Mesendoderm (in vitro differentiated cells): Measurements from ENCODE around the gene ZNF714.

ENCODE experiments used
- DNase-seq: peaks from one replicate; pipeline ENCODE4 v3.0.0; 2013
- H2AK5ac ChIP-seq: 2 replicates; pipeline ENCODE4 v1.6.1; 2013; ENCODE audit warnings: low read length, inconsistent platforms
- H2BK120ac ChIP-seq: 2 replicates; pipeline ENCODE4 v1.6.1; 2013; ENCODE audit warnings: low read depth, mild to moderate bottlenecking, low read length, moderate library complexity, mixed read lengths
- H2BK15ac ChIP-seq: replicated peaks from 2 replicates; pipeline ENCODE4 v1.6.1; 2013; ENCODE audit warnings: low read depth, mild to moderate bottlenecking, moderate library complexity
- H2BK5ac ChIP-seq: 2 replicates; pipeline ENCODE4 v1.6.1; 2013; ENCODE audit warnings: low read length, inconsistent platforms
- H3K18ac ChIP-seq: 2 replicates; pipeline ENCODE4 v1.6.1; 2013; ENCODE audit warnings: mild to moderate bottlenecking, low read length, mixed read lengths
- H3K23ac ChIP-seq: one replicate; pipeline ENCODE4 v1.6.1; 2013; ENCODE audit warnings: low read length
- H3K27ac ChIP-seq: 2 replicates; pipeline ENCODE4 v1.5.1; 2013; ENCODE audit warnings: low read depth, mild to moderate bottlenecking, inconsistent platforms, low read length, moderate library complexity
- H3K27me3 ChIP-seq: 2 replicates; pipeline ENCODE4 v1.6.1; 2013; ENCODE audit warnings: low read length, control low read depth, mild to moderate bottlenecking, inconsistent platforms; ENCODE audit not compliant: insufficient read depth, poor library complexity
- H3K36me3 ChIP-seq: 2 replicates; pipeline ENCODE4 v1.6.1; 2013; ENCODE audit warnings: low read length, inconsistent platforms; ENCODE audit not compliant: control insufficient read depth, insufficient read depth
- H3K4ac ChIP-seq: one replicate; pipeline ENCODE4 v1.6.1; 2013; ENCODE audit warnings: low read depth, mild to moderate bottlenecking, low read length, moderate library complexity
- H3K4me1 ChIP-seq: 2 replicates; pipeline ENCODE4 v1.6.1; 2013; ENCODE audit warnings: low read depth, low read length, inconsistent platforms; ENCODE audit not compliant: control insufficient read depth
- H3K4me2 ChIP-seq: 2 replicates; pipeline ENCODE4 v1.6.1; 2013; ENCODE audit warnings: low read length
- H3K4me3 ChIP-seq: 2 replicates; pipeline ENCODE4 v1.5.1; 2013; ENCODE audit warnings: mild to moderate bottlenecking, low read length
- H3K56ac ChIP-seq: one replicate; pipeline ENCODE4 v1.6.1; 2013; ENCODE audit warnings: low read length
- H3K79me1 ChIP-seq: 2 replicates; pipeline ENCODE4 v1.6.1; 2013; ENCODE audit warnings: low read length, inconsistent platforms
- H3K79me2 ChIP-seq: 2 replicates; pipeline ENCODE4 v1.6.1; 2013; ENCODE audit warnings: mild to moderate bottlenecking, low read length; ENCODE audit not compliant: control insufficient read depth, insufficient read depth
- H3K9ac ChIP-seq: 2 replicates; pipeline ENCODE4 v1.6.1; 2013; ENCODE audit warnings: low read length, inconsistent platforms
- H4K5ac ChIP-seq: one replicate; pipeline ENCODE4 v1.6.1; 2013; ENCODE audit warnings: low read length
- H4K8ac ChIP-seq: one replicate; pipeline ENCODE4 v1.6.1; 2013; ENCODE audit warnings: low read depth, mild to moderate bottlenecking, control low read depth, low read length, moderate library complexity
- WGBS: extraction: QIAGEN DNeasy Blood & Tissue Kit; methylation state at CpG from one replicate; pipeline ENCODE4 v1.1.7; 2013; ENCODE audit warnings: low lambda C conversion rate, missing lambda C conversion rate; ENCODE audit not compliant: insufficient coverage; ENCODE audit errors: extremely low coverage; 5-methylcytosine and 5-hydroxymethylcytosine counted together

The ZNF714 gene

GRCh38 chr19:21101521-21102242 is 19.7 kb downstream of the ZNF714 start:
- no peak overlapping the region for H3K9ac ChIP-seq
- H3K56ac ChIP-seq: no peak overlapping the region
- no peak overlapping the region for H2AK5ac ChIP-seq
- H3K27me3 ChIP-seq: no peaks in the 10 kb centered on the region
- no peak overlapping the region for H3K23ac ChIP-seq
- no peak overlapping the region for H2BK120ac ChIP-seq
- H2BK5ac ChIP-seq: no peak overlapping the region
- H3K79me2 ChIP-seq: no peaks in the 10 kb centered on the region
- H3K4me2 ChIP-seq: no peak overlapping the region
- H4K5ac ChIP-seq: no peak overlapping the region
- no peak for DNase-seq
- H4K8ac ChIP-seq: no peak overlapping the region
- H3K4ac ChIP-seq: no peak overlapping the region
- H3K27ac ChIP-seq: no peak overlapping the region
- no peak overlapping the region for H3K18ac ChIP-seq
- H3K4me3 ChIP-seq: no peak overlapping the region
- H3K79me1 ChIP-seq: no peaks in the 10 kb centered on the region
- H3K4me1 ChIP-seq: no peaks in the 10 kb centered on the region
- peaks cover 2% of the 10 kb centered on the region for H3K36me3 ChIP-seq
- no peak overlapping the region for H2BK15ac ChIP-seq
- WGBS: no CpG with 5 or more reads among the region's 2 CpGs

DNA sequence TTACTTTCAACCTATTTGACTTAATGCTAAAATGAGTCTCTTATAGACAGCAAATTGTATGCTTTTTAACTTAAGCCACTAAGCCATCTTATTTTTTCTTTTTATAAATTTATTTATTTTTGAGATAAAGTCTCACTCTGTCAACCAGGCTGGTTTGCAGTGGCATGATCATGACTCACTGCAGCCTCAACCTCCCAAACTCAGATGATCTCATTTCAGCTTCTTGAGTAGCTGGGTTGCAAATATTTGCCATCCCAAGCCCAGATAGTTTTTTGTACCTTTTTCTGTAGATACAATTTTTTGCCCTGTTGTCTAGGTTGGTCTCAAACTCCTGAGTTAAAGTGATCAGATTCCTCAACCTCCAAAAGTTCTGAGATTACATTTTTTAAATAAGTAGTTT is 27.1 kb downstream of the ZNF714 start:
- DNase-seq: no peak
- no peak overlapping the region for H3K4me2 ChIP-seq
- no peak overlapping the region for H3K4me3 ChIP-seq
- H2BK120ac ChIP-seq: no peak overlapping the region
- peaks cover 2% of the 10 kb centered on the region for H3K36me3 ChIP-seq
- no peak overlapping the region for H3K9ac ChIP-seq
- H3K27me3 ChIP-seq: no peaks in the 10 kb centered on the region
- no peak overlapping the region for H4K8ac ChIP-seq
- peaks cover 3% of the 10 kb centered on the region for H3K79me1 ChIP-seq
- no peak overlapping the region for H3K27ac ChIP-seq
- H3K18ac ChIP-seq: no peak overlapping the region
- H2BK15ac ChIP-seq: no peak overlapping the region
- H2BK5ac ChIP-seq: no peak overlapping the region
- H3K56ac ChIP-seq: no peak overlapping the region
- H3K79me2 ChIP-seq: no peaks in the 10 kb centered on the region
- H2AK5ac ChIP-seq: no peak overlapping the region
- no peak overlapping the region for H3K23ac ChIP-seq
- H4K5ac ChIP-seq: no peak overlapping the region
- H3K4me1 ChIP-seq: no peaks in the 10 kb centered on the region
- no peak overlapping the region for H3K4ac ChIP-seq

- no peak overlapping the region for H4K8ac ChIP-seq
- no peak overlapping the region for H2AK5ac ChIP-seq
- no peak overlapping the region for H3K4me2 ChIP-seq
- DNase-seq: no peak
- no peak overlapping the region for H3K56ac ChIP-seq
- no peak overlapping the region for H3K9ac ChIP-seq
- H3K23ac ChIP-seq: no peak overlapping the region
- no peak overlapping the region for H3K18ac ChIP-seq
- H3K4ac ChIP-seq: no peak overlapping the region
- no peak overlapping the region for H2BK5ac ChIP-seq
- H3K79me1 ChIP-seq: peaks cover 3% of the 10 kb centered on the region
- no peak overlapping the region for H3K4me3 ChIP-seq
- no peaks in the 10 kb centered on the region for H3K79me2 ChIP-seq
- H3K36me3 ChIP-seq: no peaks in the 10 kb centered on the region
- H2BK120ac ChIP-seq: no peak overlapping the region
- no CpG with 5 or more reads among the region's 1 CpG for WGBS
- no peak overlapping the region for H2BK15ac ChIP-seq
- H3K27ac ChIP-seq: no peak overlapping the region
- no peaks in the 10 kb centered on the region for H3K27me3 ChIP-seq
- H3K4me1 ChIP-seq: no peaks in the 10 kb centered on the region
- no peak overlapping the region for H4K5ac ChIP-seq
Observed at GRCh38 chr19:21110183-21110582, 28.2 kb downstream of the ZNF714 start.

DNA sequence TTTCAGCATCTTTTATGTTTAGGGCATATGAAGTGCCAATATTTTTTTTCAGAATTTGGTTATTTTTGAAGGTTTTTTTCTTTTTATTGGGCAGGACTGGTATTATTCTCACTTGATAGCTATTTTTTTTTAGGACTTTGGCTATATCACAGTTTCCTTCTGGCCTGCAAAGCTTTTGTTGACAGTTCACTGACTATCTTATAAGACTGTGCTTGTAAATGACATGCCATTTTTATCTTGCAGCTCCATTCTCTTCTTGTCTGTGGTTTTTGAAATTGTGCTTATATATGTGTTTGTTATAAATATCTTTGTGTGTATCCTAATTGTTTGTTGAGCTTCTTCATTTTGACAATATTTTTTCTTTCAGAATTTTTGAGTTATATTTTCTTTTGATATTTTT is 33.4 kb downstream of the ZNF714 start:
- peaks cover 3% of the 10 kb centered on the region for H3K36me3 ChIP-seq
- no peak overlapping the region for H3K4ac ChIP-seq
- H3K9ac ChIP-seq: no peak overlapping the region
- H3K4me1 ChIP-seq: no peaks in the 10 kb centered on the region
- no peaks in the 10 kb centered on the region for H3K79me2 ChIP-seq
- no peak overlapping the region for H3K4me3 ChIP-seq
- no peak overlapping the region for H3K56ac ChIP-seq
- no peak overlapping the region for H2BK5ac ChIP-seq
- no peak overlapping the region for H4K5ac ChIP-seq
- H3K18ac ChIP-seq: no peak overlapping the region
- DNase-seq: no peak
- no peak overlapping the region for H3K23ac ChIP-seq
- H3K27ac ChIP-seq: no peak overlapping the region
- H2BK15ac ChIP-seq: no peak overlapping the region
- no peak overlapping the region for H2AK5ac ChIP-seq
- no peak overlapping the region for H2BK120ac ChIP-seq
- H3K79me1 ChIP-seq: no peaks in the 10 kb centered on the region
- no peak overlapping the region for H3K4me2 ChIP-seq
- H3K27me3 ChIP-seq: no peaks in the 10 kb centered on the region
- no peak overlapping the region for H4K8ac ChIP-seq

- Histone ChIP-seq H3K23ac (no peak overlapping the region), H3K56ac (no peak overlapping the region), H2BK5ac (no peak overlapping the region), H3K4me3 (no peak overlapping the region), H3K36me3 (peaks cover 3% of the 10 kb centered on the region), H3K27ac (no peak overlapping the region), H3K4me2 (no peak overlapping the region), H4K5ac (no peak overlapping the region), H3K18ac (no peak overlapping the region), H2AK5ac (no peak overlapping the region), H3K4me1 (no peaks in the 10 kb centered on the region), H2BK120ac (no peak overlapping the region), H3K27me3 (no peaks in the 10 kb centered on the region), H4K8ac (no peak overlapping the region), H3K9ac (no peak overlapping the region), H3K79me2 (no peaks in the 10 kb centered on the region), H2BK15ac (no peak overlapping the region), H3K4ac (no peak overlapping the region), H3K79me1 (no peaks in the 10 kb centered on the region)
- no CpG with 5 or more reads among the region's 2 CpGs for WGBS
- peak; percentile 52 for DNase-seq
Observed at GRCh38 chr19:21117041-21117907, 35.3 kb downstream of the ZNF714 start.

- no peak overlapping the region for H3K4me2 ChIP-seq
- no peak overlapping the region for H3K4me3 ChIP-seq
- no peak overlapping the region for H2BK5ac ChIP-seq
- no peak overlapping the region for H4K5ac ChIP-seq
- H3K27me3 ChIP-seq: no peaks in the 10 kb centered on the region
- H3K36me3 ChIP-seq: no peaks in the 10 kb centered on the region
- H3K79me1 ChIP-seq: no peaks in the 10 kb centered on the region
- no peak for DNase-seq
- H3K4me1 ChIP-seq: no peaks in the 10 kb centered on the region
- H3K4ac ChIP-seq: no peak overlapping the region
- H2AK5ac ChIP-seq: no peak overlapping the region
- no peak overlapping the region for H2BK120ac ChIP-seq
- H3K9ac ChIP-seq: no peak overlapping the region
- no peak overlapping the region for H4K8ac ChIP-seq
- no peaks in the 10 kb centered on the region for H3K79me2 ChIP-seq
- no peak overlapping the region for H3K27ac ChIP-seq
- H2BK15ac ChIP-seq: no peak overlapping the region
- H3K18ac ChIP-seq: no peak overlapping the region
- no peak overlapping the region for H3K23ac ChIP-seq
- no peak overlapping the region for H3K56ac ChIP-seq
Observed at GRCh38 chr19:21126078-21126477, 44.1 kb downstream of the ZNF714 start.
